Measurements from ENCODE around the gene NLE1.
"Not testable (repeated sequence)": the region's sequence is repeated elsewhere in the genome, so short reads cannot be mapped to it uniquely, and the experiment has no call there.

NLE1 gene

GRCh38 chr17:35141681-35142466, at the start of gene NLE1:
TSS of gene NLE1 (minus strand) at chr17:35142303. CDS start at chr17:35142275, 28 bp downstream.
- Histone ChIP-seq H3K27ac (ENCODE audit: low read depth, low read length) (peak within 1 kb of the TSS; percentile 52), H3K9me3 (ENCODE audit: low read length) (no peaks in the 10 kb centered on the region), H3K9ac (ENCODE audit: low read length) (peak within 1 kb of the TSS; percentile 36), H3K4me1 (ENCODE audit: insufficient read depth, low read length) (peaks cover 8% of the 10 kb centered on the region), H3K4me3 (ENCODE audit: low read depth in 1 of 2, low read length in 2 of 2) (peak within 1 kb of the TSS; percentile 84 to 96), H3K36me3 (ENCODE audit: insufficient read depth, low read length) (peaks cover 27% of the 10 kb centered on the region), H3K27me3 (ENCODE audit: control insufficient read depth in 1 of 2, insufficient read depth in 2 of 2, low read length in 2 of 2) (no peaks in the 10 kb centered on the region)

GRCh38 chr17:35191001-35191695, 49.0 kb upstream of the NLE1 start:
- no peak overlapping the region for H3K9ac ChIP-seq (ENCODE audit: low read length)
- no peak overlapping the region for H3K4me3 ChIP-seq (ENCODE audit: low read depth in 1 of 2, low read length in 2 of 2)
- H3K27ac ChIP-seq (ENCODE audit: low read depth, low read length) = no peak overlapping the region
- H3K9me3 ChIP-seq (ENCODE audit: low read length) = no peaks in the 10 kb centered on the region
- H3K4me1 ChIP-seq (ENCODE audit: insufficient read depth, low read length) = no peaks in the 10 kb centered on the region
- no peaks in the 10 kb centered on the region for H3K27me3 ChIP-seq (ENCODE audit: control insufficient read depth in 1 of 2, insufficient read depth in 2 of 2, low read length in 2 of 2)
- no peaks in the 10 kb centered on the region for H3K36me3 ChIP-seq (ENCODE audit: insufficient read depth, low read length)

GRCh38 chr17:35189291-35189690, 47.2 kb upstream of the NLE1 start:
- H3K9ac ChIP-seq (ENCODE audit: low read length) = no peak overlapping the region
- no peaks in the 10 kb centered on the region for H3K4me1 ChIP-seq (ENCODE audit: insufficient read depth, low read length)
- no peak overlapping the region for H3K4me3 ChIP-seq (ENCODE audit: low read depth in 1 of 2, low read length in 2 of 2)
- H3K27ac ChIP-seq (ENCODE audit: low read depth, low read length) = no peak overlapping the region
- H3K36me3 ChIP-seq (ENCODE audit: insufficient read depth, low read length) = no peaks in the 10 kb centered on the region
- no peaks in the 10 kb centered on the region for H3K9me3 ChIP-seq (ENCODE audit: low read length)
- H3K27me3 ChIP-seq (ENCODE audit: control insufficient read depth in 1 of 2, insufficient read depth in 2 of 2, low read length in 2 of 2) = no peaks in the 10 kb centered on the region

GRCh38 chr17:35188111-35188510, 46.0 kb upstream of the NLE1 start:
- Histone ChIP-seq H3K4me3 (ENCODE audit: low read depth in 1 of 2, low read length in 2 of 2) (no peak overlapping the region), H3K9me3 (ENCODE audit: low read length) (no peaks in the 10 kb centered on the region), H3K9ac (ENCODE audit: low read length) (no peak overlapping the region), H3K27ac (ENCODE audit: low read depth, low read length) (no peak overlapping the region), H3K4me1 (ENCODE audit: insufficient read depth, low read length) (no peaks in the 10 kb centered on the region), H3K27me3 (ENCODE audit: control insufficient read depth in 1 of 2, insufficient read depth in 2 of 2, low read length in 2 of 2) (no peaks in the 10 kb centered on the region), H3K36me3 (ENCODE audit: insufficient read depth, low read length) (no peaks in the 10 kb centered on the region)

- no peaks in the 10 kb centered on the region for H3K9me3 ChIP-seq (ENCODE audit: low read length)
- no peaks in the 10 kb centered on the region for H3K27me3 ChIP-seq (ENCODE audit: control insufficient read depth in 1 of 2, insufficient read depth in 2 of 2, low read length in 2 of 2)
- no peak overlapping the region for H3K4me3 ChIP-seq (ENCODE audit: low read depth in 1 of 2, low read length in 2 of 2)
- H3K9ac ChIP-seq (ENCODE audit: low read length) = no peak overlapping the region
- H3K36me3 ChIP-seq (ENCODE audit: insufficient read depth, low read length) = no peaks in the 10 kb centered on the region
- H3K4me1 ChIP-seq (ENCODE audit: insufficient read depth, low read length) = no peaks in the 10 kb centered on the region
- no peak overlapping the region for H3K27ac ChIP-seq (ENCODE audit: low read depth, low read length)
These were observed 45.4 kb upstream of the NLE1 start for GRCh38 chr17:35187481-35187880.

GRCh38 chr17:35185849-35186248, 43.7 kb upstream of the NLE1 start:
- no peaks in the 10 kb centered on the region for H3K4me1 ChIP-seq (ENCODE audit: insufficient read depth, low read length)
- H3K9me3 ChIP-seq (ENCODE audit: low read length) = no peaks in the 10 kb centered on the region
- H3K4me3 ChIP-seq (ENCODE audit: low read depth in 1 of 2, low read length in 2 of 2) = no peak overlapping the region
- H3K9ac ChIP-seq (ENCODE audit: low read length) = no peak overlapping the region
- H3K27me3 ChIP-seq (ENCODE audit: control insufficient read depth in 1 of 2, insufficient read depth in 2 of 2, low read length in 2 of 2) = no peaks in the 10 kb centered on the region
- H3K36me3 ChIP-seq (ENCODE audit: insufficient read depth, low read length) = no peaks in the 10 kb centered on the region
- H3K27ac ChIP-seq (ENCODE audit: low read depth, low read length) = no peak overlapping the region

GRCh38 chr17:35184274-35184673, 42.2 kb upstream of the NLE1 start:
- H3K27me3 ChIP-seq (ENCODE audit: control insufficient read depth in 1 of 2, insufficient read depth in 2 of 2, low read length in 2 of 2) = no peaks in the 10 kb centered on the region
- no peak overlapping the region for H3K4me3 ChIP-seq (ENCODE audit: low read depth in 1 of 2, low read length in 2 of 2)
- no peaks in the 10 kb centered on the region for H3K9me3 ChIP-seq (ENCODE audit: low read length)
- no peak overlapping the region for H3K27ac ChIP-seq (ENCODE audit: low read depth, low read length)
- H3K4me1 ChIP-seq (ENCODE audit: insufficient read depth, low read length) = no peaks in the 10 kb centered on the region
- no peak overlapping the region for H3K9ac ChIP-seq (ENCODE audit: low read length)
- no peaks in the 10 kb centered on the region for H3K36me3 ChIP-seq (ENCODE audit: insufficient read depth, low read length)

- H3K27me3 ChIP-seq (ENCODE audit: control insufficient read depth in 1 of 2, insufficient read depth in 2 of 2, low read length in 2 of 2) = no peaks in the 10 kb centered on the region
- no peaks in the 10 kb centered on the region for H3K36me3 ChIP-seq (ENCODE audit: insufficient read depth, low read length)
- H3K9ac ChIP-seq (ENCODE audit: low read length) = no peak overlapping the region
These were observed 41.2 kb upstream of the NLE1 start for GRCh38 chr17:35183332-35183731.

GRCh38 chr17:35179379-35179778, 37.3 kb upstream of the NLE1 start:
- not testable (repeated sequence) for H3K4me1 ChIP-seq (ENCODE audit: insufficient read depth, low read length); H3K4me3 ChIP-seq (ENCODE audit: low read depth in 1 of 2, low read length in 2 of 2); H3K9ac ChIP-seq (ENCODE audit: low read length); H3K27ac ChIP-seq (ENCODE audit: low read depth, low read length); H3K27me3 ChIP-seq (ENCODE audit: control insufficient read depth in 1 of 2, insufficient read depth in 2 of 2, low read length in 2 of 2); H3K9me3 ChIP-seq (ENCODE audit: low read length); H3K36me3 ChIP-seq (ENCODE audit: insufficient read depth, low read length)

More at GRCh38 chr17:35183332-35183731, 41.2 kb upstream of the NLE1 start:
- Histone ChIP-seq H3K27ac (ENCODE audit: low read depth, low read length) (no peak overlapping the region), H3K4me1 (ENCODE audit: insufficient read depth, low read length) (no peaks in the 10 kb centered on the region), H3K4me3 (ENCODE audit: low read depth in 1 of 2, low read length in 2 of 2) (no peak overlapping the region), H3K9me3 (ENCODE audit: low read length) (no peaks in the 10 kb centered on the region)

GRCh38 chr17:35176897-35177296, 34.8 kb upstream of the NLE1 start:
- Histone ChIP-seq H3K9me3 (ENCODE audit: low read length) (no peaks in the 10 kb centered on the region), H3K27ac (ENCODE audit: low read depth, low read length) (no peak overlapping the region), H3K27me3 (ENCODE audit: control insufficient read depth in 1 of 2, insufficient read depth in 2 of 2, low read length in 2 of 2) (no peaks in the 10 kb centered on the region), H3K36me3 (ENCODE audit: insufficient read depth, low read length) (no peaks in the 10 kb centered on the region), H3K4me3 (ENCODE audit: low read depth in 1 of 2, low read length in 2 of 2) (no peak overlapping the region), H3K9ac (ENCODE audit: low read length) (no peak overlapping the region), H3K4me1 (ENCODE audit: insufficient read depth, low read length) (no peaks in the 10 kb centered on the region)

- Histone ChIP-seq H3K27me3 (ENCODE audit: control insufficient read depth in 1 of 2, insufficient read depth in 2 of 2, low read length in 2 of 2) (no peaks in the 10 kb centered on the region), H3K4me1 (ENCODE audit: insufficient read depth, low read length) (no peaks in the 10 kb centered on the region), H3K9ac (ENCODE audit: low read length) (no peak overlapping the region), H3K4me3 (ENCODE audit: low read depth in 1 of 2, low read length in 2 of 2) (no peak overlapping the region), H3K9me3 (ENCODE audit: low read length) (no peaks in the 10 kb centered on the region), H3K36me3 (ENCODE audit: insufficient read depth, low read length) (no peaks in the 10 kb centered on the region), H3K27ac (ENCODE audit: low read depth, low read length) (no peak overlapping the region)
These were observed 33.7 kb upstream of the NLE1 start for GRCh38 chr17:35175638-35176415.
